ENCODE data around the gene ZCWPW1. TPM values are rescaled to one million over a fixed set of nuclear protein-coding genes. Genes with fewer than 3 reads are reported as not detected.

The ZCWPW1 gene
- total and polyA plus RNA-seq, 2 of the 13 experiments (the other 11 are each of a cell fraction or from before 2014, with no cell fraction given), result 2.4 to 2.5 TPM

DNA sequence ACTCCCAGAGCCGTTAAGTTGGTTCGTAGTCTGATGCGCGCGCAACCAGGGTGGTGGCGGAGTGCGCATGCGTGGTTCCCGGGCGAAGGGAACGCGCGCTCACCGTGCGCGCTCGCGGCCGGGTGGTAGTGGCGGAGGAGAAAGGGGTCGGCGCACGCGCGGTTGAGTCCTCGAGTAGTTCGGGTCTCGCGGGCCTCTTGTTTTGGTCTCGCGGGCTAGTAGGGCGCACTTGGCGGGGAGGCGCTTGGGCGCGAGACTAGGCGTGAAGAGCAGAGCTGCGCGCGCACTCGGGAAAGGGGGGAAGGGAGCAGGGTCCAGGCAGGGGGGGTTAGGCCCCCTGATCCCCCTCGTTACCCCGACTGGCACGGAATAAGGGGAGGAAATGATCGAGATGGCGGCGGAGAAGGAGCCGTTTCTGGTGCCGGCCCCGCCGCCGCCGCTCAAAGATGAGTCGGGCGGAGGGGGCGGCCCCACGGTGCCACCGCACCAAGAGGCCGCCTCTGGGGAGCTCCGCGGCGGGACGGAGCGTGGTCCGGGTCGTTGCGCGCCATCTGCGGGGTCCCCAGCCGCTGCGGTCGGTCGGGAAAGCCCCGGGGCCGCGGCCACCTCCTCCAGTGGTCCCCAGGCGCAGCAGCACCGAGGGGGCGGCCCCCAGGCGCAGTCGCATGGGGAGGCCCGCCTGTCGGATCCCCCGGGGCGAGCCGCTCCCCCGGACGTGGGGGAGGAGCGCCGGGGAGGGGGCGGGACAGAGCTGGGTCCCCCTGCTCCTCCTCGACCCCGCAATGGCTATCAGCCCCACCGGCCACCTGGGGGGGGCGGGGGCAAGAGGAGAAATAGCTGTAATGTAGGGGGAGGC is 1.4 kb upstream of the ZCWPW1 start, which contains the start of gene MEPCE (continued):
- TF ChIP-seq, protein P1, sequence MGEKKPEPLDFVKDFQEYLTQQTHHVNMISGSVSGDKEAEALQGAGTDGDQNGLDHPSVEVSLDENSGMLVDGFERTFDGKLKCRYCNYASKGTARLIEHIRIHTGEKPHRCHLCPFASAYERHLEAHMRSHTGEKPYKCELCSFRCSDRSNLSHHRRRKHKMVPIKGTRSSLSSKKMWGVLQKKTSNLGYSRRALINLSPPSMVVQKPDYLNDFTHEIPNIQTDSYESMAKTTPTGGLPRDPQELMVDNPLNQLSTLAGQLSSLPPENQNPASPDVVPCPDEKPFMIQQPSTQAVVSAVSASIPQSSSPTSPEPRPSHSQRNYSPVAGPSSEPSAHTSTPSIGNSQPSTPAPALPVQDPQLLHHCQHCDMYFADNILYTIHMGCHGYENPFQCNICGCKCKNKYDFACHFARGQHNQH (CRISPR knock-in tag; IDR thresholded peaks at IDR 0.05), result no peak; the same call in 1 of the 2 replicates
- TF ChIP-seq, protein P2, sequence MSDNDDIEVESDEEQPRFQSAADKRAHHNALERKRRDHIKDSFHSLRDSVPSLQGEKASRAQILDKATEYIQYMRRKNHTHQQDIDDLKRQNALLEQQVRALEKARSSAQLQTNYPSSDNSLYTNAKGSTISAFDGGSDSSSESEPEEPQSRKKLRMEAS (IDR thresholded peaks at IDR 0.05), result no peak
- TF ChIP-seq ZFYVE20 (CRISPR knock-in tag; IDR thresholded peaks at IDR 0.05; ENCODE audit: borderline replicate concordance, low read depth), result no peak
- TF ChIP-seq MIXL1 (CRISPR knock-in tag; IDR thresholded peaks at IDR 0.05), result no peak
- TF ChIP-seq, protein P3, sequence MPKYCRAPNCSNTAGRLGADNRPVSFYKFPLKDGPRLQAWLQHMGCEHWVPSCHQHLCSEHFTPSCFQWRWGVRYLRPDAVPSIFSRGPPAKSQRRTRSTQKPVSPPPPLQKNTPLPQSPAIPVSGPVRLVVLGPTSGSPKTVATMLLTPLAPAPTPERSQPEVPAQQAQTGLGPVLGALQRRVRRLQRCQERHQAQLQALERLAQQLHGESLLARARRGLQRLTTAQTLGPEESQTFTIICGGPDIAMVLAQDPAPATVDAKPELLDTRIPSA (CRISPR knock-in tag; IDR thresholded peaks at IDR 0.05; ENCODE audit: borderline replicate concordance), result peak; percentile 77
- no peak; the same call in 1 of the 2 replicates for TF ChIP-seq ZNF839 (CRISPR knock-in tag; IDR thresholded peaks at IDR 0.05; ENCODE audit: borderline replicate concordance)
- TF ChIP-seq NCOR1 (IDR thresholded peaks at IDR 0.05; ENCODE audit: borderline replicate concordance, low read length), result peak; percentile 62
- TF ChIP-seq ZNF264 (CRISPR knock-in tag; IDR thresholded peaks at IDR 0.05), result 0 out of 2 replicates have a peak, but pooled peaks have one; percentile 48
- no peak; the same call in none of the 2 replicates for TF ChIP-seq POLR2AphosphoS5 (IDR thresholded peaks at IDR 0.05; ENCODE audit: low read depth, low read length)
- no peak for TF ChIP-seq ZNF20 (CRISPR knock-in tag; IDR thresholded peaks at IDR 0.05)
- TF ChIP-seq, protein P4, sequence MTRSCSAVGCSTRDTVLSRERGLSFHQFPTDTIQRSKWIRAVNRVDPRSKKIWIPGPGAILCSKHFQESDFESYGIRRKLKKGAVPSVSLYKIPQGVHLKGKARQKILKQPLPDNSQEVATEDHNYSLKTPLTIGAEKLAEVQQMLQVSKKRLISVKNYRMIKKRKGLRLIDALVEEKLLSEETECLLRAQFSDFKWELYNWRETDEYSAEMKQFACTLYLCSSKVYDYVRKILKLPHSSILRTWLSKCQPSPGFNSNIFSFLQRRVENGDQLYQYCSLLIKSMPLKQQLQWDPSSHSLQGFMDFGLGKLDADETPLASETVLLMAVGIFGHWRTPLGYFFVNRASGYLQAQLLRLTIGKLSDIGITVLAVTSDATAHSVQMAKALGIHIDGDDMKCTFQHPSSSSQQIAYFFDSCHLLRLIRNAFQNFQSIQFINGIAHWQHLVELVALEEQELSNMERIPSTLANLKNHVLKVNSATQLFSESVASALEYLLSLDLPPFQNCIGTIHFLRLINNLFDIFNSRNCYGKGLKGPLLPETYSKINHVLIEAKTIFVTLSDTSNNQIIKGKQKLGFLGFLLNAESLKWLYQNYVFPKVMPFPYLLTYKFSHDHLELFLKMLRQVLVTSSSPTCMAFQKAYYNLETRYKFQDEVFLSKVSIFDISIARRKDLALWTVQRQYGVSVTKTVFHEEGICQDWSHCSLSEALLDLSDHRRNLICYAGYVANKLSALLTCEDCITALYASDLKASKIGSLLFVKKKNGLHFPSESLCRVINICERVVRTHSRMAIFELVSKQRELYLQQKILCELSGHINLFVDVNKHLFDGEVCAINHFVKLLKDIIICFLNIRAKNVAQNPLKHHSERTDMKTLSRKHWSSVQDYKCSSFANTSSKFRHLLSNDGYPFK (CRISPR knock-in tag; IDR thresholded peaks at IDR 0.05; ENCODE audit: borderline replicate concordance), result peak; percentile 41; the same call in 1 of the 2 replicates
- TF ChIP-seq, protein P5, sequence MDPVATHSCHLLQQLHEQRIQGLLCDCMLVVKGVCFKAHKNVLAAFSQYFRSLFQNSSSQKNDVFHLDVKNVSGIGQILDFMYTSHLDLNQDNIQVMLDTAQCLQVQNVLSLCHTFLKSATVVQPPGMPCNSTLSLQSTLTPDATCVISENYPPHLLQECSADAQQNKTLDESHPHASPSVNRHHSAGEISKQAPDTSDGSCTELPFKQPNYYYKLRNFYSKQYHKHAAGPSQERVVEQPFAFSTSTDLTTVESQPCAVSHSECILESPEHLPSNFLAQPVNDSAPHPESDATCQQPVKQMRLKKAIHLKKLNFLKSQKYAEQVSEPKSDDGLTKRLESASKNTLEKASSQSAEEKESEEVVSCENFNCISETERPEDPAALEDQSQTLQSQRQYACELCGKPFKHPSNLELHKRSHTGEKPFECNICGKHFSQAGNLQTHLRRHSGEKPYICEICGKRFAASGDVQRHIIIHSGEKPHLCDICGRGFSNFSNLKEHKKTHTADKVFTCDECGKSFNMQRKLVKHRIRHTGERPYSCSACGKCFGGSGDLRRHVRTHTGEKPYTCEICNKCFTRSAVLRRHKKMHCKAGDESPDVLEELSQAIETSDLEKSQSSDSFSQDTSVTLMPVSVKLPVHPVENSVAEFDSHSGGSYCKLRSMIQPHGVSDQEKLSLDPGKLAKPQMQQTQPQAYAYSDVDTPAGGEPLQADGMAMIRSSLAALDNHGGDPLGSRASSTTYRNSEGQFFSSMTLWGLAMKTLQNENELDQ (CRISPR knock-in tag; IDR thresholded peaks at IDR 0.05; ENCODE audit: borderline replicate concordance), result no peak
- TF ChIP-seq ZNF143 (CRISPR knock-in tag; IDR thresholded peaks at IDR 0.05), result no peak
- TF ChIP-seq, protein P6, sequence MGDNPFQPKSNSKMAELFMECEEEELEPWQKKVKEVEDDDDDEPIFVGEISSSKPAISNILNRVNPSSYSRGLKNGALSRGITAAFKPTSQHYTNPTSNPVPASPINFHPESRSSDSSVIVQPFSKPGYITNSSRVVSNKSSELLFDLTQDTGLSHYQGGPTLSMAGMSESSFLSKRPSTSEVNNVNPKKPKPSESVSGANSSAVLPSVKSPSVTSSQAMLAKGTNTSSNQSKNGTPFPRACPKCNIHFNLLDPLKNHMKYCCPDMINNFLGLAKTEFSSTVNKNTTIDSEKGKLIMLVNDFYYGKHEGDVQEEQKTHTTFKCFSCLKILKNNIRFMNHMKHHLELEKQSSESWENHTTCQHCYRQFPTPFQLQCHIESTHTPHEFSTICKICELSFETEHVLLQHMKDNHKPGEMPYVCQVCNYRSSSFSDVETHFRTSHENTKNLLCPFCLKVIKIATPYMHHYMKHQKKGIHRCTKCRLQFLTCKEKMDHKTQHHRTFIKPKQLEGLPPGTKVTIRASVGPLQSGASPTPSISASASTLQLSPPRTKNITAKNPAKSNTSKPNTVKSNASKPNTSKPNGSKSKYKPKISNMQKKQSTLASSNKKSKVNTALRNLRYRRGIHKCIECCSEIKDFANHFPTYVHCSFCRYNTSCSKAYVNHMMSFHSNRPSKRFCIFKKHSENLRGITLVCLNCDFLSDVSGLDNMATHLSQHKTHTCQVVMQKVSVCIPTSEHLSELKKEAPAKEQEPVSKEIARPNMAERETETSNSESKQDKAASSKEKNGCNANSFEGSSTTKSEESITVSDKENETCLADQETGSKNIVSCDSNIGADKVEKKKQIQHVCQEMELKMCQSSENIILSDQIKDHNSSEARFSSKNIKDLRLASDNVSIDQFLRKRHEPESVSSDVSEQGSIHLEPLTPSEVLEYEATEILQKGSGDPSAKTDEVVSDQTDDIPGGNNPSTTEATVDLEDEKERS (CRISPR knock-in tag; IDR thresholded peaks at IDR 0.05), result no peak
- no peak for TF ChIP-seq ZNF629 (CRISPR knock-in tag; conservative IDR thresholded peaks at IDR 0.05)
- TF ChIP-seq RARA (CRISPR knock-in tag; IDR thresholded peaks at IDR 0.05), result no peak; the same call in 1 of the 2 replicates
- no peak for TF ChIP-seq SATB2 (CRISPR knock-in tag; IDR thresholded peaks at IDR 0.05)
- TF ChIP-seq MIER3 (CRISPR knock-in tag; IDR thresholded peaks at IDR 0.05; ENCODE audit: borderline replicate concordance), result no peak

All from HepG2 (cell line).